Right lobe of liver (tissue), 6 donors: Measurements from ENCODE around the gene DSG2. TPM values are rescaled to one million over a fixed set of nuclear protein-coding genes. Genes with fewer than 3 reads are reported as not detected.

Experiments used
- ATAC-seq, 4 donors: fragments of 200-7000 bp; cut with Tn5 transposase; one replicate each; pipeline ENCODE4 v1.9.1; 2020; ENCODE audit warnings: mild to moderate bottlenecking in 4 of 4, moderate library complexity in 4 of 4
- DNase-seq, 3 donors: peaks; one replicate each; pipeline ENCODE4 v3.0.0-alpha.2; 2020
- H3K27ac ChIP-seq, 3 donors: fragments of 200-600 bp; one replicate each; pipeline ENCODE4 v1.8.0; 2022
- H3K27me3 ChIP-seq, 2 donors: fragments of 200-600 bp; one replicate each; pipeline ENCODE4 v1.8.0; 2022
- H3K36me3 ChIP-seq, 4 donors: fragments of 200-600 bp; sonication (generic) in 1 of 4; one replicate each; pipeline versions ENCODE4 v1.5.1 to v1.8.0; 2017 to 2022; ENCODE audit warnings: control low read depth in 1 of 4
- H3K4me1 ChIP-seq, 4 donors: fragments of 200-600 bp; sonication (generic) in 1 of 4; one replicate each; pipeline versions ENCODE4 v1.5.1 to v1.8.0; 2017 to 2022; ENCODE audit warnings: control low read depth in 1 of 4
- H3K4me3 ChIP-seq, 3 donors: fragments of 200-600 bp; one replicate each; pipeline ENCODE4 v1.8.0; 2022
- H3K9me3 ChIP-seq, 4 donors: fragments of 200-600 bp; sonication (generic) in 1 of 4; one replicate each; pipeline versions ENCODE4 v1.5.1 to v1.8.0; 2017 to 2022; ENCODE audit warnings: control low read depth in 1 of 4
- POLR2A ChIP-seq: fragments of 450-650 bp; IDR thresholded peaks from one replicate; pipeline ENCODE4 v1.6.1; 2017; ENCODE audit warnings: antibody characterized with exemption, mild to moderate bottlenecking
- WGBS: methylation state at CpG from one replicate; pipeline ENCODE4 v1.1.6; 2018; ENCODE audit warnings: low coverage, low lambda C conversion rate; ENCODE audit not compliant: insufficient coverage; ENCODE audit errors: missing lambda C conversion rate; 5-methylcytosine and 5-hydroxymethylcytosine counted together
- intact Hi-C, 2 donors: fragments of 100-400 bp; cut with DNase I; formaldehyde crosslinking; loops; one replicate each; pipeline versions ENCODE4 v1.11.2 to v1.14.1; 2022
- total RNA-seq, 6 experiments: library from RNA; depleted of rRNA in 2 of 6; stranded (reverse); fragments of >200 nt in 2 of 6; fragmentation: NEBNext Ultra II Directional in 3 of 6; extraction: Animal tissue kit (Norgen Biotek cat#: 25700) in 3 of 6; gene quantifications; one replicate each; pipeline versions ENCODE4 v1.1.0 to v1.2.4, GENCODE V29; 2016 to 2023
- TF ChIP-seq, protein P1 (sequence below), 4 donors: fragments of 200-600 bp in 3 of 4; fragments of 450-650 bp in 1 of 4; IDR thresholded peaks; one replicate each; pipeline versions ENCODE4 v1.5.1 to v1.8.0; 2016 to 2022; ENCODE audit warnings: antibody characterized with exemption in 4 of 4, mild to moderate bottlenecking in 2 of 4
- donor health status: DM: no; HTN: yes; CAD: no.
- donor health status: DM: no; HTN: no; CAD: no.
- donor health status: DM: no; HTN: no; CAD: no.
- donor health status: DM: no; HTN: yes; CAD: no.
- donor health status: DM: no; HTN: yes; CAD: no.

Gene DSG2
- total RNA-seq, 6 experiments from 2014 or later: 9.8 to 27.0 (median 16.4) TPM

- H3K27ac ChIP-seq: no peak overlapping the region
- TF ChIP-seq POLR2A: no peak
- TF ChIP-seq, protein P1, sequence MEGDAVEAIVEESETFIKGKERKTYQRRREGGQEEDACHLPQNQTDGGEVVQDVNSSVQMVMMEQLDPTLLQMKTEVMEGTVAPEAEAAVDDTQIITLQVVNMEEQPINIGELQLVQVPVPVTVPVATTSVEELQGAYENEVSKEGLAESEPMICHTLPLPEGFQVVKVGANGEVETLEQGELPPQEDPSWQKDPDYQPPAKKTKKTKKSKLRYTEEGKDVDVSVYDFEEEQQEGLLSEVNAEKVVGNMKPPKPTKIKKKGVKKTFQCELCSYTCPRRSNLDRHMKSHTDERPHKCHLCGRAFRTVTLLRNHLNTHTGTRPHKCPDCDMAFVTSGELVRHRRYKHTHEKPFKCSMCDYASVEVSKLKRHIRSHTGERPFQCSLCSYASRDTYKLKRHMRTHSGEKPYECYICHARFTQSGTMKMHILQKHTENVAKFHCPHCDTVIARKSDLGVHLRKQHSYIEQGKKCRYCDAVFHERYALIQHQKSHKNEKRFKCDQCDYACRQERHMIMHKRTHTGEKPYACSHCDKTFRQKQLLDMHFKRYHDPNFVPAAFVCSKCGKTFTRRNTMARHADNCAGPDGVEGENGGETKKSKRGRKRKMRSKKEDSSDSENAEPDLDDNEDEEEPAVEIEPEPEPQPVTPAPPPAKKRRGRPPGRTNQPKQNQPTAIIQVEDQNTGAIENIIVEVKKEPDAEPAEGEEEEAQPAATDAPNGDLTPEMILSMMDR (IDR thresholded peaks at IDR 0.05): no peak
- H3K9me3 ChIP-seq: no peaks in the 10 kb centered on the region
- H3K4me3 ChIP-seq: no peak overlapping the region
- H3K4me1 ChIP-seq: no peaks in the 10 kb centered on the region
- intact Hi-C loops: no loop called here
- DNase-seq: no peak
- H3K36me3 ChIP-seq: no peaks in the 10 kb centered on the region
- WGBS: 100% methylated on average over 1 of the region's 1 CpG
- no peaks in the 10 kb centered on the region for H3K27me3 ChIP-seq
- no peak for ATAC-seq
These were observed 28.3 kb upstream of the DSG2 start for GRCh38 chr18:31469629-31470028.

- TF ChIP-seq POLR2A: no peak
- TF ChIP-seq, protein P1 (IDR thresholded peaks at IDR 0.05): no peak
- WGBS: 85% methylated on average over 8 of the region's 10 CpGs
- H3K27ac ChIP-seq: no peak overlapping the region
- DNase-seq (no peak), ATAC-seq (no peak)
- no peaks in the 10 kb centered on the region for H3K27me3 ChIP-seq
- H3K4me1 ChIP-seq: no peaks in the 10 kb centered on the region
- no peaks in the 10 kb centered on the region for H3K36me3 ChIP-seq
- H3K4me3 ChIP-seq: no peak overlapping the region
- intact Hi-C loops: no loop called here
- no peaks in the 10 kb centered on the region for H3K9me3 ChIP-seq
These were observed 19.3 kb upstream of the DSG2 start for GRCh38 chr18:31478688-31479087.

GRCh38 chr18:31482051-31482450 lies 15.9 kb upstream of the DSG2 start:
- no peaks in the 10 kb centered on the region for H3K9me3 ChIP-seq
- H3K4me3 ChIP-seq: no peak overlapping the region
- no peaks in the 10 kb centered on the region for H3K36me3 ChIP-seq
- TF ChIP-seq POLR2A: no peak
- TF ChIP-seq, protein P1 (IDR thresholded peaks at IDR 0.05): no peak
- no peak for DNase-seq
- no peaks in the 10 kb centered on the region for H3K4me1 ChIP-seq
- H3K27ac ChIP-seq: no peak overlapping the region
- H3K27me3 ChIP-seq: no peaks in the 10 kb centered on the region
- ATAC-seq: no peak
- intact Hi-C loops: no loop called here
- 75% methylated on average over 1 of the region's 1 CpG for WGBS

GRCh38 chr18:31483396-31483795 lies 14.6 kb upstream of the DSG2 start:
- no peak overlapping the region for H3K27ac ChIP-seq
- no peak for ATAC-seq
- no peaks in the 10 kb centered on the region for H3K36me3 ChIP-seq
- no peak for DNase-seq
- intact Hi-C loops: no loop called here
- no peak for TF ChIP-seq POLR2A
- TF ChIP-seq, protein P1 (IDR thresholded peaks at IDR 0.05): no peak
- H3K9me3 ChIP-seq: no peaks in the 10 kb centered on the region
- no peak overlapping the region for H3K4me3 ChIP-seq
- WGBS: 66% methylated on average over 2 of the region's 2 CpGs
- H3K4me1 ChIP-seq: no peaks in the 10 kb centered on the region
- no peaks in the 10 kb centered on the region for H3K27me3 ChIP-seq

GRCh38 chr18:31484461-31484860 lies 13.5 kb upstream of the DSG2 start:
- WGBS: 52% methylated on average over 1 of the region's 1 CpG
- DNase-seq: no peak
- ATAC-seq: no peak
- H3K4me3 ChIP-seq: no peak overlapping the region
- no peaks in the 10 kb centered on the region for H3K36me3 ChIP-seq
- intact Hi-C loops: no loop called here
- H3K27ac ChIP-seq: no peak overlapping the region
- TF ChIP-seq POLR2A: no peak
- TF ChIP-seq, protein P1 (IDR thresholded peaks at IDR 0.05): no peak
- H3K4me1 ChIP-seq: no peaks in the 10 kb centered on the region
- H3K27me3 ChIP-seq: no peaks in the 10 kb centered on the region
- no peaks in the 10 kb centered on the region for H3K9me3 ChIP-seq
